Lung microvascular endothelial cell (primary cell): ENCODE data around the gene INPP1. TPM values are rescaled to one million over a fixed set of nuclear protein-coding genes. Genes with fewer than 3 reads are reported as not detected.

Experiments used
- DNase-seq, 2 donors: peaks; one replicate each; pipeline versions ENCODE4 v3.0.0 to v3.0.0-alpha.2; 2010; ENCODE audit warnings: low read depth in 2 of 2
- total RNA-seq: library from RNA; depleted of rRNA; stranded (reverse); fragments of >200 nt; gene quantifications from 2 replicates; pipeline ENCODE4 v1.2.1, GENCODE V29; 2014

The INPP1 gene
- total RNA-seq, 1 donor from 2014 or later = 12.3 TPM

DNA sequence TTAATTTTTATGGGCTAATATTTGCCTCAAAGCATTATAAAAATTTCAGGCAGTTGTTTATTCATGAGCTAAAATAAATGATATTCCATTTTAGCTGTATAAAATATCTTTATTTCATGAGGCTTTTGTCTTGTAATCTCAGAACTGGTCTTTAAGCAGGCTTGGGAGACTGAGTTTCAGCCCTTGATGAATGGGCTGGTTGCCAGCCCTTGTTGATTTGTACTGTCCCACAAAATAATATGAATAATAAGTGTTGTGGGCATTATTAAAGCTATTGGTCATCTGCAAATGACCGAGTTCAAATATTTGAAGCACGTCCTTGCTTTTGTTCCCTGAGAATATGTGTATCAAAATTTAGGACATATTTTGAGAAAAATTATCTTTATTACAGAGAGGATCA, 18.2 kb downstream of the INPP1 start:
- no peak for DNase-seq

DNA sequence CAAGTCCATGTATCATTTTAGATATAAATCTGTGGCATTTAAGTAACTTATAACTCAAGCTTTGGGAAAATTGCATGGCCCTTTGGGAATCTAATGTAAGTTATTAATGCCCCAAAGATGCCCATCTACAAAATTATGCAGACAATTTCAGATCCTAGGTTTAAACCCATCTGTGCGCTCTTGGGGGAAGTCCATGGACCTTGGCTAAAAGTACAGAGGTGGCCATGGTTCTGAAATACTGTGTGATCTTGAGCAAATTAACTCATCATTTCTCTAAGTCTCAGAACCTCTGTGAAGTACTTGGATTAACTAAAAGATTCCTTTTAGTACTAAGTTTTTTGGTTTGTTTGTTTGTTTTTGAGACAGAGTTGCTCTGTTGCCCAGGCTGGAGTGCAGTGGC, 19.5 kb downstream of the INPP1 start:
- DNase-seq = no peak

DNA sequence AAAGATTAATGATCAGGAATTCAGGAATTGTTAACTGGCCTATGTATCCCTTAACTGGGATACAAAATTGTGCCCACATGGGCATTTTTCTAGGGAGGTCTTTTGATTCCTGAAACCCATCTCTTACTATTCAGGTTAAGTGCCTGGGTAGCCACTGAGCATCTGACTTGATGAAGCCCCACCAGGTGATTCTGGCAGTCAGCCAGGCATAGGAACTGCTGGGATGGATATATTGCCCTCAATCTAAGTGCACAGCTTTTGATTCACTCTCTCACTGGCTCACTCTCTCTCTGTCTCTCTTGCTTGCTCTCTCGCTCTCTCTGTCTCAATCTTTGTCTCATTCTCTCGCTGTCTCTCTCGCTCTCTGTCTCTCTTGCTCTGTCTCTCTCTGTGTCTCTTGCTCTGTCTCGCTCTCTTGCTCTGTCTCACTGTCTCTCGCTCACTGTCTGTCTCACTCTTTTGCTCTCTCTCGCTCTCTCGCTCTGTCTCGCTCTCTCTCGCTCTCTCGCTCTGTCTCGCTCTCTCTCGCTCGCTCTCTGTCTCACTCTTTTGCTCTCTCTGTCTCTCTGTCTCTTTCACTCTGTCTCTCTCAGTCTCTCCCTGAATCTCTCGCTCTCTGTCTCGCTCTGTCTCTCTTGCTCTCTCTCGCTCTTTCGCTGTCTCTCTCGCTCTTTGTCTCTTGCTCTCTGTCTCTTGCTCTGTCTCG, 22.3 kb downstream of the INPP1 start:
- DNase-seq = no peak

DNA sequence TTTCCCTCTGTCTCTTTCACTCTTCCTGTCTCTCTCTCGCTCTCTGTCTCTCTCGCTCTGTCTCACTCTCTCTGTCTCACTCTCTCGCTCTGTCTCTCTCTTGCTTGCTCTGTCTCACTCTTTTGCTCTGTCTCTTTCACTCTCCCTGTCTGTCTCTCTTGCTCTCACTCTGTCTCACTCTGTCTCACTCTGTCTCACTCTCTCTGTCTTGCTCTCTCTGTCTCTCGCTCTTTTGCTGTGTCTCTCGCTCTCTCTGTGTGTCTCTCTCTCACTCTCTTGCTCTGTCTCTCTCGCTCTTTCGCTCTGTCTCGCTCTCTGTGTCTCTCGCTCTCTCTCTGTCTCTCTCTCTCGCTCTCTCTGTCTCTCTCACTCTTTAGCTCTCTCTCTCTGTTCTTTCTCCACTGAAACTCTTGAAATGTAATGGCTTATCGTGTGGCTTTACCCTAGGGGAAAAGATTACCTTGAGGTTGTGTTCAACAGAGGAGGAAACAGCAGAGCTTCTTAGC, 22.9 kb downstream of the INPP1 start:
- no peak for DNase-seq

DNA sequence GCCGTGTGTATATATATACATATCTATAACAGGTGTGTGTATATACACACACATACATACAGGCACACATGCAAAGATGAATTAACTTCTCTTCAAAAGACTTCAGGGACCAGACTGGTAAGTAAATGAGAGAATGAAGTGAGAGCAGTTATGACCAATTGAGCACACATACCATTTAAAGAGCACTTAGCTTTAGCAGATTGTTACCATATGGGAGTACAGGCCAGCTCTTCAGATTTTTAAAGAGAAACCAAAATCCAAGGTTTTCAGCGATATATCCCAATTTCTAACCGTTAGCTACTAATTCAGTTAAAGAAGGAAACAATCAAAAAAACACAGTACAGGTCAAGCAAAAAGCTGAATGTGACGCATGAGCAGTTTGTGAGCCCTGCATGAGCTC, 23.7 kb downstream of the INPP1 start:
- DNase-seq = no peak

DNA sequence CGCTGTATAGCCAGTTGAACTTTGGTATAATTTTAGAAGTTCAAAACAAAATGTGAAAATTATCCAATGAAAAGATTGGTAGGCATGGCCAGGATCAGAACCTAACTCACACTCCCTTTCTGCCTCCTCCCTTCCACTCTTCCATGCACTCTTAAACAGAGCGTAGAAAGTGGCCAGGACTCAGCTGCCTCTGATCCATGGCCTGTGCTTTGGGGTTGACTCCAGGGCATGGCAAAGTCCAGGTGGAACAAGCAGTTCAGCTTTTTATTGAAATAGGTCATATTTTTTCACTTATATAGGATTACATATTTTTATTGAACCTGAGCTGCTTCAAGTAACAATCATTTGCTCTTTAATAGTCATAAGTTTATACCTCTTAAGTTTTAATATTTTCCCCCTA, 26.2 kb downstream of the INPP1 start:
- no peak for DNase-seq

DNA sequence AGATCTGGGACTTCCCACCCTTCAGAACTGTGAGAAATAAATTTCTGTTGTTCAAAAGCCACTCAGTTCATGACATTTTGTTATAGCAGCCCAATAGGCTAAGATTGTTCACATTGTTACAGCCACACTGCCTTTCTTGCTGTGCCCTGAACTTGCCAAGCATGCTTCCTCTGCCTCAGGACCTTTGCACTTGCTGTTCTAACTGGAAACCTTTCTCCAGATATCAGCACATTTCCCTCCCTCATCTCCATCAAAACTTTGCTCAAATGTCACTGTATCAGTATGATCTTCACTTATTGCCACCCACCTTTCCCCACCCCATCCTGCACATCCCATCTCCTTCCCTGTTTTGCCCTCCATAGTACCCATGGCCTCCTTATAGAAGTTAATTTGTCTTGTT, 32.7 kb downstream of the INPP1 start:
- DNase-seq = no peak

DNA sequence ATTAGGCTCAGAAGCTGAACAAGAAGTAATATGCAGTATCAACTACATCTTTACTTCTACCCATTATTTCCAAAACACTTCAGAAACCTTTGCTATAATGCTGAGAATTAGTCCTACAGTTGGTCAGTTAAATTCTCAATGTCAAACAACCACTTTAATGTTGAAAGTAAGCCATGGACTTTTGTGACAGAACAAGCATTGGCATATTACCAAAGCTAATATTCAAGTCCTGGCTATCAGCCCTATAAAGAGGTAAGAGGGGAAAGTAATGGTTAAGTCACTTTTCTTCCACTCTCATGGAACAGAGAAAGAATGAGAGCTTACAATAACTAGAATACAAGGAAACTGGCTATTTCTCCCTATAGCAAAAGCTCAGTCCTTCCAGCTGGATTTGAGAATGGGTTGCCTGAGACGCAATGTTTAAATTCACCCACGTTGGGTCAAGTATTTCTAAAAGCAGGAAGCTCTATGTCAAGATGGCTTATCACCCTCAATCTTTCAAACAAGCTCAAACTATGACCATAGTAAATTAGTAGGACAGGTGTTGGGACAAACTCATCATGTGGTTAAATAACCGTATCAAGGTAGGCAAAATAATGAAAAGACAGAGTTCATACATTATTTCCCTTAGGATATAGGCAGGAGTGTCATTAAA, 33.3 kb downstream of the INPP1 start:
- peak in 1 of 2 donors; percentile 60 for DNase-seq

DNA sequence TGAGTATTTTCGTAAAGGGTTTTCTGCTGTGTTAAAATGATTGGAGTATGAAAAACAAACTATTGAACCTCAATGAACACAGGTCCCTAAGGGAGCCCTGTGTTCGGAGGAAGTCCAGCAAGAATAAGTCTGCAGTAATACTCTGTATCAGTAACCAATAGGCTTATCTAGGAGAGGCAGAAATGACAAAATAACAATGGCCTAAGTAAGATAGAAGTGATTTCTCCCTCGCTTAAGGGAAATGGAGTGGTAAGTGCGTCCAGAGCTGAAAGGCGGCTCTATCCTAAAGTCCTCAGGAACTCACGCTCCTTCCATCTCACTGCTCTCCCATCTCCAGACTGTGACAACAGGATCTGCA, 35.5 kb downstream of the INPP1 start:
- no peak for DNase-seq

DNA sequence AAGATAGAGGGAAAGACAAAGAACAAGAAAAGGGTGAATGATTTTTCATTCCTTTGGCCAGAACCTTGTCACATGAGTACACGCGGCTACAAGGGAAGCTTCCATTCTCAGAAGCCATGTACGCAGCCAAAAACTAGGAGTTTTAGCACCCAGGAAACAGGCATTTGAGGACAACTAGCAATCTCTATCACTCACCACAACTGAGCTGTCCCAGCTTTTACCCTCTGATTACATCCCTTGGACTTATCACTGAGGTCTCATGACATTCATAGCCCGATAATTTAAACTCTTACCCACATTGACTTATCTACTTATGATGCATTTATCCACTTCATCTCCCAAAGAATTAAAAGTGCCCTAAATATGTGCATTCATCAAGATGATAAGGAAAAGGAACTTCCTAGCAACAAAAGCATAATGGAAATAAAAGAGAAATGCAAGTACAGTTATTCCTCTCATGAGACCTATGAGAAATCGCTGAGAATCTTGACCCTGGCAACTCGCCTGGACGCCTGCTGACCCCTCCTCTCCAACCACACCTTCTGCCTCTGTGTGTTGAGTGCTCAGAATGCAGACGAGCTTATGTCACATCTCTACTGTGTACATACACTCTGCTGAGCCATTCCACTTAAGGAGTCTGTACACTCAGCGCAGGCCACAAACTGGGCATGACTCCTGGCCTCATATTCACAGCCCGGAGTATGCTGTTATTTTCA, 36.0 kb downstream of the INPP1 start:
- DNase-seq = no peak

DNA sequence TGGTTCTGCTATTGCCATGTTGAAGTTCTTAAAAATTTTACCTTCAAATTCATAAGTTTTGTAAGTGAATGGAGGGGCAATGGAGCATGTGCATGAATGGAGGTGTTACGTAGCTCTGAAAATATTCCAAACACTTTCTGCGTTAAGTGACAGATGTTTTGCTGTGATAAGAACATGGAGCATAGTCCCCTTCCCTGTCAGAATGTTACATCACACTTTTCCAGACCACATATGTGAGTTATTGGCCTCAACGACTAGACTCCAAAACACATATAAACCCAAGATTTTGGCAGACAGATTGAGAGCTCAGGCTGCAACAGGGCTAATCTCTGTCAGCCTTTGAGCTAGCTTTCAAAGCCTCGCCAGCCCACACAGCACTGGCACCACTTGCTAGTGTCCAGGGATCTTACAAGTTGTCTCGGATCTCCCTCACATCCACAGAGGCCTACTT, 37.6 kb downstream of the INPP1 start:
- DNase-seq = peak in 1 of 2 donors; percentile 62

DNA sequence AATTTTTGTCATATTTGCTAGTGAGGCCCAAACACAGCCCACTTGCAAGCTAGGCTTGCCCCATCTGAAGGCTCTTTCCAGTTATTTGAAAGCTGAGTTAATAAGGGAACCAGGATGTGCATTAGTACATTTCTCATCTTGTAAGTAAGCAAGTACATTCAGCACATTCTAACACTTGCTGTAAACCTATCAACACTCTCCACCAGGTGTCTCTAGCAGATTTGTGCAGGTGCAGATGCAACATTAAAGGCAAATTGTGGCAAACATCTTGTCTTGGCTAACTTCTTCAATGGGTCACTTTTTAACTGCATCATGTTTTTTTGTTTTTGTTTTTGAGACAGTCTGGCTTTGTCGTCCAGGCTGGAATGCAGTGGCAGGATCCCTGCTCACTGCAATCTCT, 39.5 kb downstream of the INPP1 start:
- DNase-seq = peak; percentile 71 to 76

DNA sequence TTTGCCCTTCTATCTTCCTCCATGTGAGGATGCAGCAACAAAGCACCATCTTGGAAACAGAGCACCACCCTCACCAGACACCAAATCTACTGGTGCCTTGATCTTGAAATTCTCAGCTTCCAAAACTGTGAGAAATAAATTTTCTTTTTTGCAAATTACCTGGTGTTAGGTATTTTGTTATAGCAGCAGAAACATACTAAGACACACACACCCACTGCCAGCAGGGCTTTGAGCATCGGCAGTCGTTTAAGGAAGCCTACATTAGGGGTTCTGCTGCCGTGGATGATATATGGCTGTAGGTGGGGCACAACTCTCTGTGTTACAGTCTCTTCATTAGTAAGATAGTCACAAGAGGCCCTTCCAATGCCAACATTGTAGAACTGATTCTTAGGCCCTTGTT, 44.0 kb downstream of the INPP1 start:
- DNase-seq = no peak

DNA sequence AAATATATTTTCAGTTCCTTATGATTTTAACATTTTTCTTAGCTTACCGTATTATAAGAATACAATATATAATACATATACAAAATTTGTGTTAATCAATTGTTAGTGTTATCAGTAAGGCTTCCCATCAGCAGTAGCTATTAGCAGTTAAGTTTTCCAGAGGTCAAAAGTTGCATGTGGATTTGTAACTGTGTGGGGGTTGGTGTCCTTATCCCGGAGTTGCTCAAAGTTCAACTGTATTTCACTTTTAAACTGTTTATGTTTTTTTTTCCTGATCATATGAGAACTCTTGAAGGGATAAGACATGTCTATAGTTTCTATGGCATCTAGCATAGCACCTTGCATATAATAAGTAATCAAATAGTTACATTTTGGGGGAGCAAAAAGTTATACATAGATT, 52.9 kb downstream of the INPP1 start:
- DNase-seq = no peak

DNA sequence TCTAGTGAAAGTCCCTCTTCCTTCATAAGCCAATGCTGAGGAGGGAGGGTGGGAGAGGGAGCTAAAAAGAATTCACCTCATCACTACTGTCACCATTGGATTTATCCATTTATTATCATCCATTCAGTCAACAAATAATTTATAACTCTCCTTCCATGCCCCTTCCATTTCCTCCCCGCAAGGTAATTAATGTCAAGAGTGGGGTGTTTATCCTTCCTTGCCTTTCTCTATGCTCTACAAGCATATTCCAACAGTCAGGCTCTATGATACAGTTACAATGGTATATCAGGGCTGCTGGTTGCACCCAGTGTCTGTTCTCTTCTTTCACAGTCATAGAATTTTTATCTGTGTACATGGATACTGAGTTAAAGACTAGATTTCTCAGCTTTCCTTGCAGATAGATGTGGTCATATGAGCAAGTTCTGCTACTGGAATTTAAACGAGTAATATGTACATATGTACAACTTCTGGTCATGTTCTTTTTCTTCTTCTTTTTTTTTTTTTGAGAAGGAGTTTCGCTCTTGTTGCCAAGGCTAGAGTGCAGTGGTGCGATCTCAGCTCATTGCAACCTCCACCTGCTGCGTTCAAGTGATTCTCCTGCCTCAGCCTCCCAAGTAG, 59.7 kb downstream of the INPP1 start:
- DNase-seq = no peak

DNA sequence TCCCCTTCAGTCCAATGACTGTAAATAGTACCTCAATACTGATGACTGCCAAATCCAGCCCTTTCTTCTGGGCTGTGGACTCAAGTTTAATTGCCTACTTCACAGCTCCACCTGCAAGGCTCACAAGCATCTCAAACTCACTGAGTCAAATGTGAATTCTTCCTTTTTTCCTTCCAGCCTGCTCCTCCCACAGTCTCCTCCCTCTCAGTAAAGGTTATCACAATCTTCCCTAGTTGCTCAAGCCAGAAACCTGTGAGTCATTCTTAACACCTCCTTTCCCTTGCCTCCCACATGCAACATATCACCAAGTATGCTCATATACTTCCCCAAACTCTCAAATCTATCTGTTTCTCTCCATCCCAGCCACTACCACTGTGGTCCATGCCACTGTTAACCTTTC, 61.1 kb downstream of the INPP1 start:
- DNase-seq = no peak

DNA sequence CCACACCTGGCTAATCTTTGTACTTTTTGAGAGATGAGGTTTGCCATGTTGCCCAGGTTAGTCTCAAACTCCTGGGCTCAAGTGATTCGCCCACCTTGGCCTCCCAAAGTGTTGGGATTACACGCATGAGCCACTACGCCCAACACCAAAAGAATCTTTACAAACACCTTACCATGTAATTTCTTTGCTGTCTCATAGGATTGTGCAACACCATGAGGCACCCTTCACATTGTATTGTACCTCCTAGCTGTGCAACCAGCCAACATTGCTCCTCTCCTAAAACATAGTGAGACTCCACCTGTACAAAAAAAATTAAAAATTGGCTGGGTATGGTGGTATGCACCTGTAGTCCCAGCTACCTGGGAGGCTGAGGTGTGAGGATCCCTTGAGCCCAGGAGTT, 61.7 kb downstream of the INPP1 start:
- no peak for DNase-seq

DNA sequence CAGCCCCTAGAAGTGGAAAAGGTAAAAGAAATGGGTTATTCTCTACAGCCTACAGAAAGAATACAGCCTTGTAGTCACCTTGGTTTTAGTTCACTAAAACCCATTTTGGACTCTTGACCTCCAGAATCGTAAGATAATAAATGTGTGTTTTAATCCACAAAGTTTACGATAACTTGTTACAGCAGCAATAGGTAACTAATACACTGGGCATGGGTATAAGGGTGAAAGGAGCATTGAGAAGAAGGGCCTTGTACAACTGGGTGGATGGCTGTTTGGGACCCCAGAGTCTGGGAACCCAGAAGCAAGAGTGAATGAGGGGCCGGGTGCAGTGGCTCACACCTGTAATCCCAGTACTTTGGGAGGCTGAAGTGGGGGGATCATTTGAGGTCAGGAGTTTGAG, 62.6 kb downstream of the INPP1 start:
- no peak for DNase-seq

DNA sequence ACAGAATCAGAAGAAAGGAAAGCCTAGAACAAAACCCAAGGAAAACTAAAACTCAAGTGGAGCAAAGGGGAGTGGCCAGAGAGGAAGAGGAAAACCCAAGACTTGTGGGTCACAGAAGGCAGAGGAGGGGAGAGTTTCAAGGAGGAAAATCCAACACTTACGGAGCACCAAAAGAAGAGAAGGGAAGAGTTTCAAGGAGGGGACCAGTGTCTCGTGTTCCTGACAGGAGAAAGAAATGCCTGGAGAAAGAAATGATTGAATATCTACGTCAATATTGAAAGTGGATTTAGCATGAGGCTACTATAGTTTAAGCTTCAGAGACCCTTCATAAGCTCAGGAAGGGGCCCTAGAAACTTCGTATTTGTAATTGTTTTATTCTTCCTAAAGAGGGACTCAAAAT, 63.4 kb downstream of the INPP1 start:
- DNase-seq = no peak

DNA sequence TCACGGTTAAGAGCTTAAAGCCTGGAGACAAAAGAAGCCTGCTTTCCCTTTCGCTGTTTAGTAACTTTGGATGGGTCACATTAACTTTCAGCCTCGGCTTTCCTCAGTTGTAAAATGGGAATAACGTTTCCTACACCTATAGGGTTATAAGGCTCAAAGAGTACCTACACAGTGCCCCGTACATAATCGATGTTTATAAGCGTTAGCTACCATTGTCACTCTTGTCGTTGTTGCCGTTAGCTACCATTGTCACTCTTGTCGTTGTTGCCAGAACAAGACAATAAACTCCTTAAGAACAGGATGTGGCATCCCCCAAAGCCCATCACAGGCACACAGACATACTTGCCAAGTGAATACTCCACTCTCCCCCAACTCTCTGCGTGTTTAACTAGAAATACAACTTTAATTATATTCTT, 63.9 kb downstream of the INPP1 start:
- no peak for DNase-seq

DNA sequence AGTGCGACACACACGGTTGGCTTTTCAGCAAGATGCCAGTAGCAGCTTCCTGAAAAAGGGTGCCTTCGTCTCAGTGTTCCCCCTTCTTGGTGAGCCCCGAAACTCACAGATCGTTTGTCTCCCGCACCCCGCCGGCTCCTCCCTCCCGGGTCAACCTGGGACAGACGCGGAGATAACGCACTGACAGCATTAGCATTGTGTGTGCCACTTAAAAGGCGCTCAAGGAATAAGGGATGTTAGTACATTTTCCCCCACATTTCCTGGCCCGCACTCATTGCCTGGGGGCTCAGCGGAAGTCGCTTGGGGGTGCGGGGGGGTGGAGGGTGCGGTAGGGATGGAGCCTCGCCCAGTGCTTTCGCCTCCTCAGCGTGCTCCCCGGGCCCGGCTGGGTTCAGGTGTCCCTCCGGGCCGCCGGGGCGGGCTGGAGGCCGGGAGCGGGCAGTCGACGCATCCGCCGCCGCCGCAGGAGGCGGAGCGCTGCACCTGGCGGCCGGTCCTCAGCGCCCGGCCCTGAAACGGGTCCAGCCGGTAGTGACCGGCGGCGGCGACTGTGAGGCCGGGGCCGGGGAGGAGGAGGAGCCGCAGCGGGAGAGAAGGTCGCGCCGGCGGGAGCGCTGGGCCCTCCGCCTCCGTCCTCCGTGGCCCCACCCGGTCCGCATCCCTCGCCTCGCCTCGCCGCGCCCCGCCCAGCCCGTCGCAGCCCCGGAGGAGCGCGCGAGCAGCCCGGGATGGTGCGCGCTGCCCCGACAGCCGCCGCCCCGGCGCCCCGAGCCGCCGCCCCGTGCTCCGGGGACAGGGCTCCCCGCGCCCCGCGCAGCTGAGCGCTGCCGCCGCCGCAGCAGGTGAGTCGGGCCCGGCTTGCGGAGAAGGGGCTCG, 64.5 kb downstream of the INPP1 start, which contains the start of gene MFSD6:
MFSD6 (plus strand) TSS at position 694 of the 876 bp plus-strand sequence. CDS start 27,675 bp downstream, outside the sequence.
- peak; percentile 9 to 24 for DNase-seq
